ENCODE data around the gene AMIGO3. TPM values are rescaled to one million over a fixed set of nuclear protein-coding genes. Genes with fewer than 3 reads are reported as not detected.

Gene AMIGO3
- total and polyA plus RNA-seq, 2 of the 8 experiments (the other 6 are each of a cell fraction or from before 2014, with no cell fraction given) = 1.6 to 8.8 TPM

DNA sequence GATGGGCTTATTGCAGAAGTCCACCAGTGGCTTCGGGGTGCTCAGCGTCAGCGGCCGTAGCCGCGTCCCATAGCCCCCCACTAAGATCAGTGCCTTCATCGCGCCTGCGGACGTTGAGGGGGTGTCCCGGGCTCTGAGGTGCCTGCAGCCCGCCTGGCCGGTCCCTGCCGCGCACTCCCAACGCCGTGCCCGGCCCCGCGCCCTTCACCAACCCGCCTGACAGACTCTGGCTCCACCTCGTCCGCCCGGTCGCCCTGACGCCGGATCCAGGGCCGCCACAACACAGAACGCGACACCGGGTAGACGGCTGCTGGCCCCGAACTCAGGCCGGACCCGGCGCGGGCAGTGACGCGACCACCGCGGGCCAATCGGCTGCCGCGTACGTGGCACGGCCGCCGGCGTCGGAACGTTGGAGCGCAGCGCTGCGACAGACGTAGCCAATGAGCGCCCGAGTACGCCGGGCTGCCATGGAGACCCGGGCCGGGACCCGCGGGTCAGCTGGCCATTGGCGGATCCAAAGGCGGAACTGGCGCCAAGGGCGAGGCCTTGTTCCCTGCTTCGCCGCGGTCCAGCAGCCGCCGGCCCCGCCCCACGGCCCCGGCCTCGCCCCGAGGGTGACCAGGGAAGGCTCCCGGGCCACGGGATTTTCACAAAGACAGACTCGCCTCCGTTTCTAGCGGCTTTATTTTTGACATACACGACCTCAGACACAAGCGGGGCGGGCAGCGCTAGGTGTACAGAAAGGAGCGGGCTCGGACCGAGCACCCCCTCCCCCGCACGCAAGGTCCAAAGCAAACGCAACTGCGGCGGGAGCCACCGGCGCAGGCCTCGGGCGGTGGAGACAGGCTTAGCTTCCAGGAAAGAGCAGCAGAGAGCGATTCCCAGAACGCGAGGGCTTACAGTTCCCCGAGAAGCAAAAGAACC lies 4.4 kb upstream of the AMIGO3 start, which contains the start of gene GMPPB (continued):
- TF ChIP-seq RNF2 (IDR thresholded peaks at IDR 0.05; ENCODE audit: borderline replicate concordance, low read depth, low read length, missing control alignments, poor library complexity, severe bottlenecking) (no peak), BRCA1 (IDR thresholded peaks at IDR 0.05; ENCODE audit: low read depth, low read length) (no peak), ZNF274 (IDR thresholded peaks at IDR 0.05; ENCODE audit: borderline replicate concordance, extremely low read depth, low read length) (no peak), POLR2AphosphoS5 (IDR thresholded peaks at IDR 0.05; ENCODE audit: low read depth, low read length) (peak; percentile 52), CEBPB (IDR thresholded peaks at IDR 0.05; ENCODE audit: low read depth, low read length) (no peak), SP4 (IDR thresholded peaks at IDR 0.05; ENCODE audit: low read length) (0 out of 2 replicates have a peak, but pooled peaks have one; percentile 75)
